Ovary (tissue), 3 donors: ENCODE data around the gene NELL2.

Experiments used
- CTCF ChIP-seq, 3 donors: fragments of 450-650 bp in 2 of 3; fragments of 200-600 bp in 1 of 3; IDR thresholded peaks; one replicate each; pipeline versions ENCODE4 v1.5.1 to v1.8.0; 2016 to 2022; ENCODE audit warnings: antibody characterized with exemption in 3 of 3, mild to moderate bottlenecking in 1 of 3
- EP300 ChIP-seq: sonication (generic); formaldehyde crosslinking; IDR thresholded peaks from one replicate; pipeline ENCODE4 v1.6.1; 2017; ENCODE audit warnings: antibody characterized with exemption
- POLR2A ChIP-seq: fragments of 450-650 bp; IDR thresholded peaks from one replicate; pipeline ENCODE4 v1.6.1; 2017; ENCODE audit warnings: antibody characterized with exemption, mild to moderate bottlenecking, moderate library complexity
- donor health status: DM: no; HTN: no; CAD: no.

GRCh38 chr12:44504799-44505198, 371.3 kb downstream of the NELL2 start:
- TF ChIP-seq CTCF (IDR thresholded peaks at IDR 0.05) = no peak
- no peak for TF ChIP-seq POLR2A
- no peak for TF ChIP-seq EP300
